ENCODE measurements around the gene ADAM12.

GRCh38 chr10:126016882-126017281 lies 371.4 kb downstream of the ADAM12 start:
- TF ChIP-seq YY1 (IDR thresholded peaks at IDR 0.05; ENCODE audit: insufficient read depth, insufficient read length) (no peak), ZNF274 (IDR thresholded peaks at IDR 0.05; ENCODE audit: low read depth, low read length) (no peak)

Data from NT2/D1 (cell line).